A375 (cell line): ENCODE results near the gene XCR1. TPM values are rescaled to one million over a fixed set of nuclear protein-coding genes. Genes with fewer than 3 reads are reported as not detected.

ENCODE experiments used
- total RNA-seq: library from RNA; depleted of rRNA; stranded (reverse); fragments of >200 nt; shearing (Covaris generic); gene quantifications from 2 replicates; pipeline ENCODE4 v1.2.3, GENCODE V29; 2014; rRNA removed

XCR1 gene
- total RNA-seq, result not detected in 2 replicates

GRCh38 chr3:46027021-46027705 lies at the start of gene XCR1:
XCR1 (minus strand) TSS chr3:46027483; CDS start chr3:46021947, 5,536 bp downstream.

GRCh38 chr3:45995236-45996192 lies 31.8 kb downstream of the XCR1 start, which contains the start of gene FYCO1:
FYCO1 (minus strand) TSS chr3:45995824; CDS start chr3:45984910, 10,914 bp downstream.

Other genes starting within 250 kb of the XCR1 start
- 0.30 and 0.66 TPM in 2 replicates for gene SLC6A20, start 230.9 kb downstream of the XCR1 start, total RNA-seq
- 16.2 and 25.4 TPM in 2 replicates for gene LZTFL1, start 185.4 kb downstream of the XCR1 start, total RNA-seq
- gene CCR9, start 140.9 kb downstream of the XCR1 start, total RNA-seq, result not detected in 2 replicates
- gene CXCR6, start 84.0 kb downstream of the XCR1 start, total RNA-seq, result not detected in 2 replicates
- gene FYCO1, start 31.7 kb downstream of the XCR1 start, total RNA-seq, result 9.2 and 10.7 TPM in 2 replicates
- gene CCR1, start 180.8 kb upstream of the XCR1 start, total RNA-seq, result 0.03 TPM in 1 of 2 replicates, not detected in the other
- not detected in 2 replicates for gene CCR3, start 215.0 kb upstream of the XCR1 start, total RNA-seq